SK-N-SH (cell line): ENCODE data around the gene FAM83D.

Experiments used
- GATA2 ChIP-seq: sonication (generic); formaldehyde crosslinking; IDR thresholded peaks from 2 replicates; pipeline ENCODE4 v1.5.0; 2020; ENCODE audit warnings: mild to moderate bottlenecking, missing genetic modification reagents
- MXI1 ChIP-seq: IDR thresholded peaks from 2 replicates; pipeline ENCODE4 v1.6.1; 2012; ENCODE audit warnings: mild to moderate bottlenecking, low read depth, low read length, improper control_type of control experiment
- RCOR1 ChIP-seq: fragments of 150-350 bp; IDR thresholded peaks from 2 replicates; pipeline ENCODE4 v1.6.1; 2017; ENCODE audit warnings: antibody characterized with exemption, low read length
- SIN3A ChIP-seq: IDR thresholded peaks from 2 replicates; pipeline ENCODE4 v1.6.1; 2012; ENCODE audit warnings: low read depth, mild to moderate bottlenecking, low read length, moderate library complexity, borderline replicate concordance
- TF ChIP-seq, protein P1 (sequence below): fragments of 200-600 bp; sonication (generic); IDR thresholded peaks from 2 replicates; pipeline ENCODE4 v1.6.1; 2017; ENCODE audit warnings: antibody characterized with exemption, mild to moderate bottlenecking, moderate library complexity
- TF ChIP-seq, protein P2 (sequence below): IDR thresholded peaks from 2 replicates; pipeline ENCODE4 v1.4.0; 2012; ENCODE audit warnings: low read depth, borderline replicate concordance

DNA sequence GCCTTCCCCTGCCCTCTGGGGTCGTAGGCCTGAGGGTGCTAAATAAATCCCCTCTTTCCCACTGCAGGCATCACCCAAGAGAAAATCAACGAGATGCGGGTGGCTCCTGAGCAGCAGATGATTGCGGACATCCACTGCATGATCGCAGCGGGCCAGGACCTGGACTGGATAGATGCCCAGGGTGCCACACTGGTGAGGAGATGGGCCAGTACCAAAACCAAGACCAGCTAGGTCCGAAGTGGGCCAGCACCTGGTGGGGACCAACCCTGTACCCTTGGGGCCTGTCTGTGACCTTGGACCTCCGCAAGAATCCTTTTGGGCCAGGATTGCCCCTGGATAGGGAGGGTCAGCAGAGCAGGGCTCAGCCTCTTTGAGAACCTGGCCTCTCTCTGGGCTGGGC lies 23.6 kb upstream of the FAM83D start:
- no peak for TF ChIP-seq SIN3A
- TF ChIP-seq, protein P1, sequence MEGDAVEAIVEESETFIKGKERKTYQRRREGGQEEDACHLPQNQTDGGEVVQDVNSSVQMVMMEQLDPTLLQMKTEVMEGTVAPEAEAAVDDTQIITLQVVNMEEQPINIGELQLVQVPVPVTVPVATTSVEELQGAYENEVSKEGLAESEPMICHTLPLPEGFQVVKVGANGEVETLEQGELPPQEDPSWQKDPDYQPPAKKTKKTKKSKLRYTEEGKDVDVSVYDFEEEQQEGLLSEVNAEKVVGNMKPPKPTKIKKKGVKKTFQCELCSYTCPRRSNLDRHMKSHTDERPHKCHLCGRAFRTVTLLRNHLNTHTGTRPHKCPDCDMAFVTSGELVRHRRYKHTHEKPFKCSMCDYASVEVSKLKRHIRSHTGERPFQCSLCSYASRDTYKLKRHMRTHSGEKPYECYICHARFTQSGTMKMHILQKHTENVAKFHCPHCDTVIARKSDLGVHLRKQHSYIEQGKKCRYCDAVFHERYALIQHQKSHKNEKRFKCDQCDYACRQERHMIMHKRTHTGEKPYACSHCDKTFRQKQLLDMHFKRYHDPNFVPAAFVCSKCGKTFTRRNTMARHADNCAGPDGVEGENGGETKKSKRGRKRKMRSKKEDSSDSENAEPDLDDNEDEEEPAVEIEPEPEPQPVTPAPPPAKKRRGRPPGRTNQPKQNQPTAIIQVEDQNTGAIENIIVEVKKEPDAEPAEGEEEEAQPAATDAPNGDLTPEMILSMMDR: no peak
- TF ChIP-seq RCOR1: no peak
- TF ChIP-seq, protein P2, sequence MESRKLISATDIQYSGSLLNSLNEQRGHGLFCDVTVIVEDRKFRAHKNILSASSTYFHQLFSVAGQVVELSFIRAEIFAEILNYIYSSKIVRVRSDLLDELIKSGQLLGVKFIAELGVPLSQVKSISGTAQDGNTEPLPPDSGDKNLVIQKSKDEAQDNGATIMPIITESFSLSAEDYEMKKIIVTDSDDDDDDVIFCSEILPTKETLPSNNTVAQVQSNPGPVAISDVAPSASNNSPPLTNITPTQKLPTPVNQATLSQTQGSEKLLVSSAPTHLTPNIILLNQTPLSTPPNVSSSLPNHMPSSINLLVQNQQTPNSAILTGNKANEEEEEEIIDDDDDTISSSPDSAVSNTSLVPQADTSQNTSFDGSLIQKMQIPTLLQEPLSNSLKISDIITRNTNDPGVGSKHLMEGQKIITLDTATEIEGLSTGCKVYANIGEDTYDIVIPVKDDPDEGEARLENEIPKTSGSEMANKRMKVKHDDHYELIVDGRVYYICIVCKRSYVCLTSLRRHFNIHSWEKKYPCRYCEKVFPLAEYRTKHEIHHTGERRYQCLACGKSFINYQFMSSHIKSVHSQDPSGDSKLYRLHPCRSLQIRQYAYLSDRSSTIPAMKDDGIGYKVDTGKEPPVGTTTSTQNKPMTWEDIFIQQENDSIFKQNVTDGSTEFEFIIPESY: no peak
- TF ChIP-seq MXI1: no peak
- TF ChIP-seq GATA2 (CRISPR knock-in tag): no peak
